Liver (tissue), 9 donors: ENCODE measurements around the gene PACS1. TPM values are rescaled to one million over a fixed set of nuclear protein-coding genes. Genes with fewer than 3 reads are reported as not detected.
A peak's percentile ranks its signal among the peaks of the same experiment; 100 is the strongest.

Experiments
- DNase-seq: peaks from one replicate; pipeline ENCODE4 v3.0.0-alpha.2; 2017; ENCODE audit warnings: low spot score
- H3K27ac ChIP-seq, 2 donors: one replicate each; pipeline ENCODE4 v1.7.0; 2013; ENCODE audit warnings: inconsistent platforms in 2 of 2, low read length in 2 of 2, control low read depth in 1 of 2, low read depth in 1 of 2, mild to moderate bottlenecking in 1 of 2
- H3K27me3 ChIP-seq, 4 donors: one replicate each; pipeline versions ENCODE4 v1.6.1 to v1.7.0; 2013; ENCODE audit warnings: low read length in 3 of 4, inconsistent platforms in 1 of 4, mild to moderate bottlenecking in 1 of 4, moderate library complexity in 1 of 4; ENCODE audit not compliant: control insufficient read depth in 4 of 4, insufficient read depth in 4 of 4
- H3K36me3 ChIP-seq, 4 donors: one replicate each; pipeline versions ENCODE4 v1.6.1 to v1.7.0; 2013; ENCODE audit warnings: low read length in 3 of 4, mild to moderate bottlenecking in 3 of 4, low read depth in 1 of 4, moderate library complexity in 1 of 4; ENCODE audit not compliant: control insufficient read depth in 4 of 4, insufficient read depth in 3 of 4
- H3K4me1 ChIP-seq, 4 donors: one replicate each; pipeline versions ENCODE4 v1.6.1 to v1.7.0; 2013; ENCODE audit warnings: low read length in 3 of 4, mild to moderate bottlenecking in 3 of 4, moderate library complexity in 1 of 4; ENCODE audit not compliant: control insufficient read depth in 4 of 4, insufficient read depth in 4 of 4
- H3K4me3 ChIP-seq, 3 donors: one replicate each; pipeline versions ENCODE4 v1.6.1 to v1.7.0; 2013; ENCODE audit warnings: low read length in 3 of 3, control low read depth in 1 of 3, low read depth in 1 of 3, mild to moderate bottlenecking in 1 of 3
- H3K9ac ChIP-seq, 2 donors: one replicate each; pipeline ENCODE4 v1.7.0; 2013; ENCODE audit warnings: low read length in 2 of 2, mild to moderate bottlenecking in 2 of 2, moderate library complexity in 2 of 2, control low read depth in 1 of 2, low read depth in 1 of 2
- H3K9me3 ChIP-seq, 4 donors: one replicate each; pipeline versions ENCODE4 v1.6.1 to v1.7.0; 2013; ENCODE audit warnings: low read length in 3 of 4; ENCODE audit not compliant: control insufficient read depth in 4 of 4
- EGR1 ChIP-seq, 2 donors: IDR thresholded peaks; 2 replicates each; pipeline ENCODE4 v1.6.1; 2016 to 2018; ENCODE audit warnings: antibody characterized with exemption in 2 of 2, low read depth in 2 of 2
- FOXA1 ChIP-seq: IDR thresholded peaks from 2 replicates; pipeline ENCODE4 v1.6.1; 2016; ENCODE audit warnings: antibody characterized with exemption
- FOXA2 ChIP-seq: IDR thresholded peaks from 2 replicates; pipeline ENCODE4 v1.6.1; 2016; ENCODE audit warnings: antibody characterized with exemption
- GABPA ChIP-seq, 2 donors: IDR thresholded peaks in 1 of 2; conservative IDR thresholded peaks in 1 of 2; 2 replicates each; pipeline ENCODE4 v1.6.1; 2016; ENCODE audit warnings: antibody characterized with exemption in 2 of 2, mild to moderate bottlenecking in 1 of 2, moderate library complexity in 1 of 2
- HNF4A ChIP-seq, 2 donors: conservative IDR thresholded peaks; 2 replicates each; pipeline ENCODE4 v1.6.1; 2016; ENCODE audit warnings: antibody characterized with exemption in 2 of 2, mild to moderate bottlenecking in 2 of 2
- HNF4G ChIP-seq: IDR thresholded peaks from 2 replicates; pipeline ENCODE4 v1.6.1; 2016; ENCODE audit warnings: antibody characterized with exemption
- JUND ChIP-seq, 2 donors: IDR thresholded peaks; 2 replicates each; pipeline ENCODE4 v1.6.1; 2016; ENCODE audit warnings: antibody characterized with exemption in 2 of 2
- MAX ChIP-seq: IDR thresholded peaks from 2 replicates; pipeline ENCODE4 v1.6.1; 2016; ENCODE audit warnings: antibody characterized with exemption
- NR2F2 ChIP-seq: IDR thresholded peaks from 2 replicates; pipeline ENCODE4 v1.6.1; 2016; ENCODE audit warnings: antibody characterized with exemption
- RAD21 ChIP-seq, 2 donors: IDR thresholded peaks; 2 replicates each; pipeline ENCODE4 v1.6.1; 2016; ENCODE audit warnings: antibody characterized with exemption in 2 of 2, mild to moderate bottlenecking in 2 of 2
- REST ChIP-seq: IDR thresholded peaks from 2 replicates; pipeline ENCODE4 v1.6.1; 2016; ENCODE audit warnings: antibody characterized with exemption, mild to moderate bottlenecking
- RXRA ChIP-seq, 2 donors: IDR thresholded peaks; 2 replicates each; pipeline ENCODE4 v1.6.1; 2017 to 2018; ENCODE audit warnings: antibody characterized with exemption in 2 of 2, mild to moderate bottlenecking in 1 of 2
- SP1 ChIP-seq: IDR thresholded peaks from 2 replicates; pipeline ENCODE4 v1.6.1; 2018; ENCODE audit warnings: antibody characterized with exemption, mild to moderate bottlenecking
- TAF1 ChIP-seq: conservative IDR thresholded peaks from 2 replicates; pipeline ENCODE4 v1.6.1; 2016; ENCODE audit warnings: antibody characterized with exemption, mild to moderate bottlenecking
- YY1 ChIP-seq: IDR thresholded peaks from 2 replicates; pipeline ENCODE4 v1.6.1; 2016; ENCODE audit warnings: antibody characterized with exemption, mild to moderate bottlenecking
- WGBS: extraction: QIAGEN DNeasy Blood & Tissue Kit; methylation state at CpG from one replicate; pipeline ENCODE4 v1.1.7; 2013; 5-methylcytosine and 5-hydroxymethylcytosine counted together
- polyA plus RNA-seq, 2 donors: library from polyadenylated mRNA; stranded (reverse) in 1 of 2; unstranded in 1 of 2; fragments of 200-250 nt in 1 of 2; fragments of >200 nt in 1 of 2; fragmentation: Nextera tagmentation in 1 of 2; extraction: Ambion mirVana in 1 of 2; gene quantifications; one replicate each; pipeline versions ENCODE4 v1.2.1 to v1.2.3, GENCODE V29; 2013 to 2015
- total RNA-seq, 2 donors: library from RNA; depleted of rRNA; stranded (reverse); fragments of >200 nt; gene quantifications; one replicate each; pipeline ENCODE4 v1.2.3, GENCODE V29; 2014
- TF ChIP-seq, protein P1 (sequence below): fragments of 150-350 bp; IDR thresholded peaks from 2 replicates; pipeline ENCODE4 v1.5.1; 2017; ENCODE audit warnings: improper control_type of control experiment, low read depth, low read length; ENCODE audit not compliant: missing input control
- TF ChIP-seq, protein P2 (sequence below): IDR thresholded peaks from 2 replicates; pipeline ENCODE4 v1.6.1; 2016; ENCODE audit warnings: antibody characterized with exemption
- TF ChIP-seq, protein P3 (sequence below): IDR thresholded peaks from 2 replicates; pipeline ENCODE4 v1.6.1; 2016; ENCODE audit warnings: antibody characterized with exemption
- donor health status: healthy.
- donor health status: healthy.
- donor health status: healthy.
- donor health status: healthy.
- donor health status: healthy.

The PACS1 gene
- total and polyA plus RNA-seq, 4 donors, result 2.7 to 9.1 (median 7.3) TPM

- Histone ChIP-seq H3K4me3 (no peak overlapping the region), H3K27ac (no peak overlapping the region), H3K9ac (peak overlapping the region in 1 of 2 donors; percentile 28), H3K4me1 (peaks cover 3 to 9% (median 5%) of the 10 kb centered on the region in 4 donors), H3K27me3 (no peaks in the 10 kb centered on the region), H3K9me3 (no peaks in the 10 kb centered on the region), H3K36me3 (no peaks in the 10 kb centered on the region)
- DNase-seq, result no peak
- 36% methylated on average over 2 of the region's 2 CpGs for WGBS
- TF ChIP-seq HNF4A (conservative IDR thresholded peaks at IDR 0.05) (peak in 1 of 2 donors; percentile 5), GABPA (IDR thresholded peaks at IDR 0.05 in 1 of 2, conservative IDR thresholded peaks at IDR 0.05 in 1 of 2) (no peak)
These were observed 111.7 kb downstream of the PACS1 start for GRCh38 chr11:66181632-66182315.

DNA sequence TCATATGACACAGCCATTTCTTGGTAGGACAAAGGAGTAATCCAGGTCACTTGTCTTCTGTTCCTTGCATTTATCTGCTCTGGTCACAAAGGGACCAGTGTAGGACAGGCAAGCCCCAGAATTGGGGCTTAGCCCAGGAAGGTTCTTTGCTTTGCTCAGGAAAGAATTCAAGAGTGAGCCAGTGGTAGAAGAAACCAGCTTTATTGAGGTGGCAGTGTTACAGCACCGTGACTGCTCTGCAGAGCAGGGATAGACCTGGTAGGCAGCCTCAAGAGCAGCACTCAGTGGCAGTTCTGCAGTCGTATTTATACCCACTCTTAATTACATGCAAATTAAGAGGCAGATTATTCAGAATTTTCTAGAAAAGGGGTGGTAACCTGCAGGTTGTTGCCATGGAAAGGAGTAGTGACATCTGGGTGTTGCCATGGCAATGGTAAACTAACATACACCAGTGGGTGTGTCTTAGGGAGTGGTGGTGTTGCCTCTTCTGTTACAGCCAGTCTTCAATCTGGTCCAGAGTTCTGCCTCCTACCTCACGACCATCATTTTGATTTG is 113.5 kb downstream of the PACS1 start:
- no peak overlapping the region for H3K4me3 ChIP-seq
- DNase-seq, result no peak
- H3K36me3 ChIP-seq, result no peaks in the 10 kb centered on the region
- no peak overlapping the region for H3K9ac ChIP-seq
- peaks cover 3 to 9% (median 5%) of the 10 kb centered on the region in 4 donors for H3K4me1 ChIP-seq
- WGBS, result 90% methylated on average over 3 of the region's 3 CpGs
- TF ChIP-seq RAD21 (IDR thresholded peaks at IDR 0.05), result no peak
- no peak for TF ChIP-seq RXRA (IDR thresholded peaks at IDR 0.05)
- no peak for TF ChIP-seq FOXA1
- no peak for TF ChIP-seq GABPA (IDR thresholded peaks at IDR 0.05 in 1 of 2, conservative IDR thresholded peaks at IDR 0.05 in 1 of 2)
- TF ChIP-seq HNF4G, result no peak
- no peak for TF ChIP-seq JUND (IDR thresholded peaks at IDR 0.05)
- TF ChIP-seq TAF1, result no peak
- TF ChIP-seq NR2F2, result no peak
- no peak for TF ChIP-seq HNF4A (conservative IDR thresholded peaks at IDR 0.05)
- TF ChIP-seq SP1, result no peak
- no peak for TF ChIP-seq MAX
- H3K27me3 ChIP-seq, result no peaks in the 10 kb centered on the region
- H3K9me3 ChIP-seq, result no peaks in the 10 kb centered on the region
- no peak overlapping the region for H3K27ac ChIP-seq

DNA sequence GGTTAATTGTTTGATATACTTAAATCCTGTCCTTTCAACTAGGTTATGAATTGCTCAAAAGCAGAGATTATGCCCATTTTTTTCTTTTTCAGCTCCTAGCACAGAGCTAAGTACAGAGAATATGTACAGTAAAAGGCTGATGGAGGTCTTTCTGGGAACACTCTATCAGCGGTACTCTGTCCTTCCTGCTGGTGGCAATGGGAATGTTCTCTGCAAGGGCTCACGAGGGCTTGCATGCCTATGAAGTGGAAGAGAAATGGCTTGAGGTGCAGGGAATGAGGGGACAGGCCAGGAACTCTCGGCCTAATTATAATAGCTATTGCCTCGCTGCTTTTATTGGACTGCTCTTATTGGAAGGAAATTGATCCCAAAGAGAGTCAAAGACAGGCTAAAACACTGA is 114.7 kb downstream of the PACS1 start:
- Histone ChIP-seq H3K4me3 (no peak overlapping the region), H3K9ac (no peak overlapping the region), H3K27ac (no peak overlapping the region), H3K36me3 (no peaks in the 10 kb centered on the region), H3K27me3 (no peaks in the 10 kb centered on the region), H3K4me1 (peaks cover 3 to 9% (median 5%) of the 10 kb centered on the region in 4 donors), H3K9me3 (no peaks in the 10 kb centered on the region)
- 93% methylated on average over 4 of the region's 4 CpGs for WGBS
- DNase-seq, result no peak
- TF ChIP-seq NR2F2 (no peak), YY1 (no peak), RAD21 (IDR thresholded peaks at IDR 0.05) (no peak), TAF1 (no peak), REST (no peak), MAX (no peak), RXRA (IDR thresholded peaks at IDR 0.05) (no peak), HNF4A (conservative IDR thresholded peaks at IDR 0.05) (no peak), EGR1 (IDR thresholded peaks at IDR 0.05; ENCODE audit: low read depth in 2 of 2) (no peak), GABPA (IDR thresholded peaks at IDR 0.05 in 1 of 2, conservative IDR thresholded peaks at IDR 0.05 in 1 of 2) (no peak), SP1 (no peak), HNF4G (no peak), FOXA2 (no peak), JUND (IDR thresholded peaks at IDR 0.05) (no peak), FOXA1 (no peak)
- TF ChIP-seq, protein P1, sequence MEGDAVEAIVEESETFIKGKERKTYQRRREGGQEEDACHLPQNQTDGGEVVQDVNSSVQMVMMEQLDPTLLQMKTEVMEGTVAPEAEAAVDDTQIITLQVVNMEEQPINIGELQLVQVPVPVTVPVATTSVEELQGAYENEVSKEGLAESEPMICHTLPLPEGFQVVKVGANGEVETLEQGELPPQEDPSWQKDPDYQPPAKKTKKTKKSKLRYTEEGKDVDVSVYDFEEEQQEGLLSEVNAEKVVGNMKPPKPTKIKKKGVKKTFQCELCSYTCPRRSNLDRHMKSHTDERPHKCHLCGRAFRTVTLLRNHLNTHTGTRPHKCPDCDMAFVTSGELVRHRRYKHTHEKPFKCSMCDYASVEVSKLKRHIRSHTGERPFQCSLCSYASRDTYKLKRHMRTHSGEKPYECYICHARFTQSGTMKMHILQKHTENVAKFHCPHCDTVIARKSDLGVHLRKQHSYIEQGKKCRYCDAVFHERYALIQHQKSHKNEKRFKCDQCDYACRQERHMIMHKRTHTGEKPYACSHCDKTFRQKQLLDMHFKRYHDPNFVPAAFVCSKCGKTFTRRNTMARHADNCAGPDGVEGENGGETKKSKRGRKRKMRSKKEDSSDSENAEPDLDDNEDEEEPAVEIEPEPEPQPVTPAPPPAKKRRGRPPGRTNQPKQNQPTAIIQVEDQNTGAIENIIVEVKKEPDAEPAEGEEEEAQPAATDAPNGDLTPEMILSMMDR, result no peak
- TF ChIP-seq, protein P2, sequence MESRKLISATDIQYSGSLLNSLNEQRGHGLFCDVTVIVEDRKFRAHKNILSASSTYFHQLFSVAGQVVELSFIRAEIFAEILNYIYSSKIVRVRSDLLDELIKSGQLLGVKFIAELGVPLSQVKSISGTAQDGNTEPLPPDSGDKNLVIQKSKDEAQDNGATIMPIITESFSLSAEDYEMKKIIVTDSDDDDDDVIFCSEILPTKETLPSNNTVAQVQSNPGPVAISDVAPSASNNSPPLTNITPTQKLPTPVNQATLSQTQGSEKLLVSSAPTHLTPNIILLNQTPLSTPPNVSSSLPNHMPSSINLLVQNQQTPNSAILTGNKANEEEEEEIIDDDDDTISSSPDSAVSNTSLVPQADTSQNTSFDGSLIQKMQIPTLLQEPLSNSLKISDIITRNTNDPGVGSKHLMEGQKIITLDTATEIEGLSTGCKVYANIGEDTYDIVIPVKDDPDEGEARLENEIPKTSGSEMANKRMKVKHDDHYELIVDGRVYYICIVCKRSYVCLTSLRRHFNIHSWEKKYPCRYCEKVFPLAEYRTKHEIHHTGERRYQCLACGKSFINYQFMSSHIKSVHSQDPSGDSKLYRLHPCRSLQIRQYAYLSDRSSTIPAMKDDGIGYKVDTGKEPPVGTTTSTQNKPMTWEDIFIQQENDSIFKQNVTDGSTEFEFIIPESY, result no peak
- TF ChIP-seq, protein P3, sequence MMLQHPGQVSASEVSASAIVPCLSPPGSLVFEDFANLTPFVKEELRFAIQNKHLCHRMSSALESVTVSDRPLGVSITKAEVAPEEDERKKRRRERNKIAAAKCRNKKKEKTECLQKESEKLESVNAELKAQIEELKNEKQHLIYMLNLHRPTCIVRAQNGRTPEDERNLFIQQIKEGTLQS, result no peak
